ENCODE measurements around the gene MAU2. TPM values are rescaled to one million over a fixed set of nuclear protein-coding genes. Genes with fewer than 3 reads are reported as not detected.

The MAU2 gene
- total and polyA plus RNA-seq, 3 donors from 2014 or later, result 77.2 to 151 (median 143) TPM

DNA sequence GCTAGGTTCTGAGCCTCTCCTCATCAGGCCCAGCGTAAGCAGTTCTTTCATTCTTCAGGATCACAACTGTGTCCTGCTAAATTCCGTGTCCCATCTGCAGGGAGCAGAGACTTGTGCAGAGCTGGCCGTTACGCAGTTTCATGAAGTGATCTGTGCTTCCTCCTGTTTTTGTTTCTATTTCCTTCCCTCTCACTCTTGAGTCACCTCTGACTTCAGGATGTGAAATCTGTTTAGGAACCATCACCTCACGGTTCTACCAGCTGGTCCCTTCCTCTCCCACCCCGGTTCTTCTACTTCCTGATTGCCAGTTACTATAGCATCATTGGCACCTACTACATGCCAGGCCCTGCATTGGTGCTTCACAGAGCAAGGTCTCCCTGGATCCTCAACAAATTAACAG, 8.5 kb downstream of the MAU2 start:
- Histone ChIP-seq H3K4me1 (no peaks in the 10 kb centered on the region), H3K36me3 (ENCODE audit: low read depth, missing control alignments) (no peaks in the 10 kb centered on the region), H3K27me3 (no peaks in the 10 kb centered on the region), H3K4me3 (no peak overlapping the region), H3K9me3 (no peaks in the 10 kb centered on the region), H3K27ac (no peak overlapping the region)
- 69 to 79% methylated on average over 6 of the region's 6 CpGs for WGBS, 2 donors
- intact Hi-C loops (cut with DNase I; ENCODE audit: low total_unique reads), result no loop called here
- no peak for TF ChIP-seq POLR2A (IDR thresholded peaks at IDR 0.05)
- TF ChIP-seq, protein P1, sequence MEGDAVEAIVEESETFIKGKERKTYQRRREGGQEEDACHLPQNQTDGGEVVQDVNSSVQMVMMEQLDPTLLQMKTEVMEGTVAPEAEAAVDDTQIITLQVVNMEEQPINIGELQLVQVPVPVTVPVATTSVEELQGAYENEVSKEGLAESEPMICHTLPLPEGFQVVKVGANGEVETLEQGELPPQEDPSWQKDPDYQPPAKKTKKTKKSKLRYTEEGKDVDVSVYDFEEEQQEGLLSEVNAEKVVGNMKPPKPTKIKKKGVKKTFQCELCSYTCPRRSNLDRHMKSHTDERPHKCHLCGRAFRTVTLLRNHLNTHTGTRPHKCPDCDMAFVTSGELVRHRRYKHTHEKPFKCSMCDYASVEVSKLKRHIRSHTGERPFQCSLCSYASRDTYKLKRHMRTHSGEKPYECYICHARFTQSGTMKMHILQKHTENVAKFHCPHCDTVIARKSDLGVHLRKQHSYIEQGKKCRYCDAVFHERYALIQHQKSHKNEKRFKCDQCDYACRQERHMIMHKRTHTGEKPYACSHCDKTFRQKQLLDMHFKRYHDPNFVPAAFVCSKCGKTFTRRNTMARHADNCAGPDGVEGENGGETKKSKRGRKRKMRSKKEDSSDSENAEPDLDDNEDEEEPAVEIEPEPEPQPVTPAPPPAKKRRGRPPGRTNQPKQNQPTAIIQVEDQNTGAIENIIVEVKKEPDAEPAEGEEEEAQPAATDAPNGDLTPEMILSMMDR (IDR thresholded peaks at IDR 0.05), result no peak
- DNase-seq, result no peak

DNA sequence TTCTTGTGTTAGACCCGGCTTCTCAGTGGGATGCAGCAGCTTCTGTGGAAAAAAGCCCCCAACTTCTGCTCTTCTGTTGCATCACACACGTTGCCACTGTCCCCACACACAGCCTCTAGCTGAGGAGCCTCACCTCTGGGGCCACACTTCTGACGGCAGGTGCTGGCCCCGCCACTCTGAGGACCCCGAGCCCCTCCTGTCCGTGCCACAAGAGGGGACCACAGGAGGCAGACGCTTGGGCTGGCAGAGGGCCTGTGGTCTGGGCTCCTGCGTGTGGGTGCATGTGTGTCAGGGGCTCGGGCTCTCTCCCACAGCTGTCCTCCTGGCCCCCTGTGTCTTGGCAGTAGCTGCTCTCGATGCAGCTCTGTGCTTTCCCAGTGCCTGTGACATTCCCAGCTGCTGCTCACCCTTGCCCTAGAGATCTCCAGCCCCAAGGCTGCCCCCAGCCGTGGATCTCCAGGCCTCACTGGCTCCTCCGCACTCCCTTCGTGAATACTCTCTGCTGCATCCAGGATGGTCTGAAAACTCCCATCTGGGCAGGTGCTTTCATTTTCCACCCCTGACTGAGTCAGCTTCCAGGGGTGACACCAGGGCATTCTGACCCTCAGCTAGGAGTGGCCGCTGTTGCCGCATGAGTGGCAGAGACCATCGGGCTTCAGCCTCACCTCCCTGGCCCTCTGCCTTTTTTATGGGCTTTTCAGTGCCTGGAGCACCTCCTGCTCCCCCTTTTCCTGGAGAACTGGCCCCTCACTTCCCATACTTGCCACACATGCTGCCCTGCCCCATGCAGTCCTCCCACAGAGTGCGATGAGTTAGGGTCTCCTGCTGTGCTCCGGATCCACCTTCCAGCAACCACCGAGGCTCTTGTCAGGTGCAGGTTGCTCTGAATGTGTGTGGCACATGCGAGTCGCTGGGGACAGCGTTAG, 13.7 kb downstream of the MAU2 start:
- H3K27ac ChIP-seq, result no peak overlapping the region
- 85% methylated on average over 19 to 22 of the region's 22 CpGs for WGBS, 2 donors
- intact Hi-C loops (cut with DNase I; ENCODE audit: low total_unique reads), result no loop called here
- no peaks in the 10 kb centered on the region for H3K36me3 ChIP-seq (ENCODE audit: low read depth, missing control alignments)
- no peak for DNase-seq
- H3K4me1 ChIP-seq, result no peaks in the 10 kb centered on the region
- H3K4me3 ChIP-seq, result no peak overlapping the region
- no peak for TF ChIP-seq POLR2A (IDR thresholded peaks at IDR 0.05)
- TF ChIP-seq, protein P1 (IDR thresholded peaks at IDR 0.05), result no peak
- no peaks in the 10 kb centered on the region for H3K9me3 ChIP-seq
- no peaks in the 10 kb centered on the region for H3K27me3 ChIP-seq

DNA sequence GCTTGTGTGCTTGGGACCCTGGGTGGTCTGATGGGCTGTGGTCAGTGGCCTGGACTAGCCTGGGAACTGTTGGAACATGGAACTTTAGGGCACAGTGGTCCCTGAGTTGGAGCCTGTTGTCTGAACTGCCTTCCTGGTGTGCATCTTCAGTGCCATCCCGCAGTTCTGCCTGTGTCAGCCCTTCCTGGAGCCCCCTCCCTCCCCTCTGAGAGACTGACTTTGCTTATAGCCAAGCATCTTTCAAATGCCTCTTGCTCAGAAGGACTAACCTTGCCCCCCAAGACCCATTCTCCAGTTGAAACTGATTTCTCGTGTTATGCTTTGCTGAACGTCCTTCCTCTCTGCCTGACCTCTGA, 14.3 kb downstream of the MAU2 start:
- no peak overlapping the region for H3K27ac ChIP-seq
- H3K4me3 ChIP-seq, result no peak overlapping the region
- H3K4me1 ChIP-seq, result no peaks in the 10 kb centered on the region
- intact Hi-C loops (cut with DNase I; ENCODE audit: low total_unique reads), result no loop called here
- 74 to 81% methylated on average over 3 of the region's 3 CpGs for WGBS, 2 donors
- TF ChIP-seq, protein P1 (IDR thresholded peaks at IDR 0.05), result no peak
- TF ChIP-seq POLR2A (IDR thresholded peaks at IDR 0.05), result no peak
- H3K9me3 ChIP-seq, result no peaks in the 10 kb centered on the region
- H3K36me3 ChIP-seq (ENCODE audit: low read depth, missing control alignments), result no peaks in the 10 kb centered on the region
- no peaks in the 10 kb centered on the region for H3K27me3 ChIP-seq
- no peak for DNase-seq

DNA sequence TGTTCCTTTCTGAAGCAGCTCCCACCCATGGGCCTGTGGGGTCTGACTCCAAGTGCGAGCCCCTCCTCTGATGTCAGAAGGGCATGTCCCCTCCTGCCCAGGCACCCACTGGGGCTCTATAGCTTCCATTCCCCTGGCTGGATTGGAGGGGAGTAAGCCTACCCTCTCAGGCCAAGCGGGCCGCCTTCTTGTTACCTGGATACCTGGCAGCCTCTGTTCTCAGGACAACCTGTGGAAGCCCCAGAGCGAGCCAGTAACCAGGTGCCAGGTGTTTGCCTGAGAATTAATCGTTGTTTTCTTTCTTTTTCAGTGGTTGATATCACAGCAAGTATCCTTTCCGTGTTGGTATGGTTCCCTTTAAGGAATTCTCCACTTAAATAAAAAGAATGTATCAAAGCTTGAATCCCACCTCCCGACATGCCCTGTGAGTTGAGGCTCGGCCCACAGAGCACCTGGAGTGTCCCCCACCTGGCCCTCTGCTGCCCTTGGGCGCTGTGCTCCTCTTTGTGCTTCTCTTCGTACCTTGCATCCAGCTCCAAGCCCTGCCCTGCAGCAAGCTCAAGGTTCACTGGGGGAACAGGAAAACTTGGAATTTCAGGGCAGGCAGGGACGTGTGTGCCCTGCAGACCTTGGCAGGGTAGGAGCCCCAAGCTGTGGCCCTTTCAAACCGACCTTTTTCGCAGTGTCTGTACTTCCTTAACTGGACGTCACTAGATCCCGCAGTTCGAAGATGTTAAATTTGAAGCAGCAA, 15.0 kb downstream of the MAU2 start:
- Histone ChIP-seq H3K36me3 (ENCODE audit: low read depth, missing control alignments) (no peaks in the 10 kb centered on the region), H3K4me1 (no peaks in the 10 kb centered on the region), H3K4me3 (no peak overlapping the region), H3K27ac (no peak overlapping the region), H3K9me3 (no peaks in the 10 kb centered on the region), H3K27me3 (no peaks in the 10 kb centered on the region)
- WGBS, 2 donors, result 86 to 92% methylated on average over 16 of the region's 16 CpGs
- DNase-seq, result no peak
- intact Hi-C loops (cut with DNase I; ENCODE audit: low total_unique reads), result no loop called here
- TF ChIP-seq, protein P1 (IDR thresholded peaks at IDR 0.05), result no peak
- no peak for TF ChIP-seq POLR2A (IDR thresholded peaks at IDR 0.05)

All from testis (tissue), 3 donors.